NCI-H2107 treated with DMSO at 0.1 percent for 48 hours (cell line): ENCODE results near the gene IFITM2.

Experiments used
- DNase-seq: peaks from one replicate; lab custom pipeline; 2025; ENCODE audit not compliant: unreplicated experiment; lab: John Stamatoyannopoulos, UW

The IFITM2 gene

GRCh38 chr11:292211-293121 lies 15.2 kb upstream of the IFITM2 start:
- no peak for DNase-seq

DNA sequence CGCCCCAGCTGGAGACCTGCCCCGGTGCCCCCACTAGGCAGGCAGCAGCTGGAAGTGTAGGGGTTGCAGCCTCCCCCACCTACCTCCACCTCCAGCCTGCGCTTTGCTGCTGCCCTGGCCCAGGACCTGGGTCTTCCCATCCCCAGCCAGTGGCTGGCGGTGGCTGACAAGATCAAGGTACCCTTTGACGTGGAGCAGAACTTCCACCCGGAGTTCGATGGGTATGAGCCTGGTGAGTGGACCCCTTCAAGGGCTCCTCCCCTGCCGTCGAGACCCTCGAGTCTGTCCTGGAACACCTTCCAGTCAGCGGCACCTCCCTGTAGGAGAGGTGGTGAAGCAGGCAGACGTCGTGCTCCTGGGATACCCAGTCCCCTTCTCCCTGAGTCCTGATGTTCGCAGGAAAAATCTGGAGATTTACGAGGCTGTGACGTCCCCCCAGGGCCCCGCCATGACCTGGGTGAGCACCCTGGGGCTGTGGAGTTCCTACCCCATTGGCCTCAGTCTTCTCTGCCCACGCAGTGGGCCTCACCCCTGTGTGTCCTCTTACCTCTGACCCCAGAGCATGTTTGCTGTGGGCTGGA lies 14.3 kb upstream of the IFITM2 start:
- no peak for DNase-seq

DNA sequence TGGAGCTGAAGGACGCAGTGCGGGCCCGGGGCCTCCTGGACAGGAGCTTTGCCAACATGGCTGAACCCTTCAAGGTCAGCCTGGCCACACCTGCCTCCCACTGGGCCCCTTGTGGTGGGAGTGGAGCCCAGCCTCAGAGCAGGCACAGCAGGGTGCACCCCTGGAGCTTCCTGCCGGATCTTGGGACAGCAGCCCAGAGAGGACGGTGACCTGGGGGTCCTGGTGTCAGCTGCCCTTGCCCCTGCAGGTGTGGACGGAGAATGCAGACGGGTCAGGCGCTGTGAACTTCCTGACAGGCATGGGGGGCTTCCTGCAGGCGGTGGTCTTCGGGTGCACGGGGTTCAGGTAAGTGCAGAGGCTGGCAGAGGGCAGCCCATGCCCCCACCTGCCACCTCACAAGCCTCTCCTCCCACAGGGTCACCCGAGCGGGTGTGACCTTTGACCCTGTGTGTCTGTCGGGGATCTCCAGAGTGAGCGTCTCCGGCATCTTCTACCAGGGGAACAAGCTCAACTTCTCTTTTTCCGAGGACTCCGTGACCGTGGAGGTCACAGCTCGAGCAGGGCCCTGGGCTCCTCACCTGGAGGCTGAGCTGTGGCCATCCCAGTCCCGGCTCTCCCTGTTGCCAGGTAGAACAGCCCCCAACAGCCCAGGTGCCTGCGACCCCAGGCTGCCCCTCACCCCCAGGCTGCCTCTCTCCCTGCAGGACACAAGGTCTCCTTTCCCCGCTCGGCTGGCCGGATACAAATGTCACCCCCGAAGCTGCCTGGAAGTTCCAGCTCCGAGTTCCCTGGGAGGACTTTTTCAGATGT lies 13.6 kb upstream of the IFITM2 start:
- no peak for DNase-seq

- DNase-seq, result no peak
Observed at GRCh38 chr11:294780-295179, 12.8 kb upstream of the IFITM2 start.

GRCh38 chr11:295351-296170 lies 12.1 kb upstream of the IFITM2 start:
- no peak for DNase-seq

DNA sequence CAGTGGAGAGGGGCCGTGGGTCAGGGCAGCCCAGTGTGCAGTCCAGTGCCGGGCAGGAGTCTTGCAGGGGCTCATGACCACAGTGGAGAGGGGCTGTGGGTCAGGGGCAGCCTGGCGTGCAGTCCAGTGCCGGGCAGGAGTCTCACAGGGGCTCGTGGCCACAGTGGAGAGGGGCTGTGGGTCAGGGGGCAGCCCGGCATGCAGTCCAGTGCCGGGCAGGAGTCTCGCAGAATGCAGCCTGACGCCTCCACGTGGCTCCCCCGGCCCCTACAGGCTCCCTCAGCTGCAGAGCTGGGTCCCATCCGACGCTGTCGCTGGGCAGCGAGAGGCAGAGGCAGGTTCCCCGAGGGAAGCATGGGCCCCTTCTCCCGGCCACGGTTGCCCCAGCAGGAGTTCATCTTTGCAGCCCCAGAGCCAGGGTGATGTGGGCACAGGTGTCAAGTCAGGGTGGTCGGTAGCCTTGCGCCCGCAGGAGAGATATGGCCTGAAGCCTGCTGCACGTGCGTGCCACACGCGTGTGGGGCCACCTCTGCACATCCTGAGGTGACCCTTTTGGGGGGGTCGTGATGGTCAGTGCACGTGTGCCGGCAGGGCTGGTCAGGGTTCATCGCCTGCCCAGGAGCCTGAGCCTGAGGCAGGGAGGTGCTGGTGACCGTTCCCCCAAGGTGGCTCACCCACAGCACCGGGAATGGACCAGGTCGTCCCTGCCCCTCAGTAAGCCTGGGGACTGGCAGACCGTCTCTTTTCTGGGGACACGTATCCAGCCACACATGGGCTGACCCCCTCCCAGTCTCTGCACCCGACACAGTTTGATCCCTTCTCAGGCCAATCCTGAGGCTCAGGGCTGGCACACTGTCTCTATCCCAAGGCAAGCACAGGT lies 11.2 kb upstream of the IFITM2 start:
- DNase-seq, result no peak

- no peak for DNase-seq
Observed at GRCh38 chr11:297051-297585, 10.5 kb upstream of the IFITM2 start.

DNA sequence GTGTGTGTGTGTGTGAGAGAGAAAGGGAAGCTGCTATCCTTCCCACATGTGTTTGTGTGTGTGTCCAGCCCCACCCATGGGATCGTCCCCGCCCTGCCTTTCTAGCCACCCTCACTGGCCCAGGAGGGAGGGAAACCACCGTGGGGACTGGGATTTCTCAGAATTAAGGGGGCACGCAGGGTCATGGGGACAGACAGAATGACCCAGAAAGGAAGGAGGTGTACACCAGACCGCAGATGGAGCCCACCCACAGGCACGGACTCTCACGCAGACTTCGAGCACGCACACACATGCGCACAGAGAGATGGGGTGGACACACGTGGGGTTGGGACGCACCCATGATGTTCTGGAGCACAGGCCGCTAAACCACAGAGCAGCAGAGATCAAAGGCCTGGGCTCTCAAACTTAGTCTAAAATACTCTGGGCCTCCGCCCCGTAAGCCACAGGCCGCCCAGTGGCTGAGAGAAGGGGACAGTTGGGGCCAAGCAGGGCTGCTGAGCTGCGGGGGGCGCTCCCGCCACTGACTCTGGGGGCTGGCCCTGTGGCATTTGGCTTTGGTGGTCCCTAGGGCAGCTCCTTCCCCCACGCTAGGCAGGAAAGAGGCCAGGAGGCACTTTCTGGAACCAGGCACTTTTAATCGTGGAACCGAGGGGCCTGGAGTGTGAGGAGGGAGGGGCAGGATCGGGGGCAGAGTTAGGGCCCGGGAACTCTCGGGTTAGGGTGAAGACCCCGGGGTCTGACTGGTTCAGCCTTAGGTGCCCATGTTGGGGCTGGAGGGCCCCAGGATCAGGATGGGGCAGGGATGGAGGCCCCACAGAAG lies 9.8 kb upstream of the IFITM2 start:
- DNase-seq, result no peak

GRCh38 chr11:298406-299065 lies 9.1 kb upstream of the IFITM2 start:
- DNase-seq, result no peak

DNA sequence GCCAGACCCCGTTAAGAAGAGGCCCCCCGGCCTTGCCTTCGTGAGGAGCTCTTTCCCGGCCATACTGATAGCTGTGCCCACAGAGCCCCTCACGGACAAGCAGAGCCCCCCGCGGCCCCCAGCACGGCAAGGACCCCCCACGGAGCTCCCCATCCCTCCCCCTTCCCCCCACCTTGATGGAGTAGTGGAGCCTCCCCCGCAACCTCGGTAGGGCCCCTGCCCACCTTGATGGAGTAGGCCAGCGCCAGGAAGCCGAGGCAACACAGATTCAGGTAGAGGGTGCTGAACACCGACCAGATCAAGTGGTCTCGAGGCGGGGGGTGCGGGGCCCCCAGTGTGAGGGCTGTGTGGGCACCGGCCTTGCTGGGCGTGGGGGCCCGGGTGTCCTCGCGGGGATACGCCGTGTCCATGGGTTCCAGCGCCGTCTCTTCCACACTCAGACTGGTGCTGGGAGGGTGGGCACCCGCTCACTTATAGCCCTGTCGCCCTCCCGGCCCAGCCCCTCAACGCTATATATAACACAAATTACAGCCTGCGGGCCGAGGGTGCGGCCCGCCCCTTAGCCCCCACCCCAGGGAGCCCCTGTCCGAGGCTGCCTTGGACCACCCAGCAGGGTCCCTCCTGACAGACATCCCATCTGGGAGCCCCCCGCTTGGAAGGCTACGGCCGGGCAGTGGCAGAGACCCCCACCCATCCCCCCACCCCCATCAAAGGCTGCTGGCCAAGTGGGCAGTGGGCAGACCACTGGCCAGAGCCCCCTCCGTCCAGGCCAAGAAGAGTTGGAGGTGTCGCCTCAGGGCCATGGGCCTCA lies 8.3 kb upstream of the IFITM2 start, which contains the start of gene IFITM5:
Gene IFITM5, minus strand, starts transcription at position 446 of the 811 bp plus-strand sequence. Its CDS starts 36 bp downstream, at position 410.
- DNase-seq, result no peak

DNA sequence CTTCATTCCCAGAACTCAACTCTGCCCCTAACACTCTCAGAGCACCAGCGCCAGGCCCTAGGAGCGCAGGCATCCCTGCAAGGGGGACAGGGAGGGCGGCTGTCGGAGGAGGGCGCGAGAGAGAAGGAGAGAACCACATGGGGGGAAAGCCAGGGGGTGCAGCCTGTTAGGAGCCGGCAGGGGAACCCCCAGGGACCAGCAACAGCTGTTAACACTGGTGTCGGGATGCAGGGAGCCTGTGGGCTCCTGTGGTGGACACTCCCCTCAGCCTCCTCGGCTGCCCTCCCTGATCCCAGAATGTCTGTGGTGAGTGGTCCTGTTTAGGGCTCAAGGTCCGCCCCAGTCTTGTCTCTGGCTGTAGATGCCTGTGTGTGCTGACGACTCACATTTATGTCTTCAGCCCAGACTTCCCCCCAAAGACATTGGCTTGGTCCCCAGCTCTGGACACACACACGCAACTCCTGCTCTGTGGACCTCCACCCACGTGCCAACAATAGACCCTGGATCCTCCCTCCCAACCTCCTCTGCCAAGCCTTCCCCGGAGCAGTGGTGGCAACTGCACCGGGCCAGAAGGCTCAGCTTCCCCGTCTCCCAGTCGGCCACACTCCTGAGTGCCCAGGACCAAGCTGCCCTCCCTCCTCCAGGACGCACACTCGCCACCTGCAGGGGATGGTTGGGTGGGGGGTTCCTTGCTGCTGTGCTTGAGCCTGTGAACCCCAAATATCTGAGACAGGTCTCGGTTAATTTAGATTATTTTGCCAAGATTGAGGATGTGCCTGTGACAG lies 7.5 kb upstream of the IFITM2 start:
- DNase-seq, result no peak

- no peak for DNase-seq
Observed at GRCh38 chr11:303363-303762, 4.3 kb upstream of the IFITM2 start.

- DNase-seq, result no peak
Observed at GRCh38 chr11:304061-304506, 3.5 kb upstream of the IFITM2 start.

GRCh38 chr11:304915-305843 lies 2.4 kb upstream of the IFITM2 start:
- DNase-seq, result peak; percentile 38

DNA sequence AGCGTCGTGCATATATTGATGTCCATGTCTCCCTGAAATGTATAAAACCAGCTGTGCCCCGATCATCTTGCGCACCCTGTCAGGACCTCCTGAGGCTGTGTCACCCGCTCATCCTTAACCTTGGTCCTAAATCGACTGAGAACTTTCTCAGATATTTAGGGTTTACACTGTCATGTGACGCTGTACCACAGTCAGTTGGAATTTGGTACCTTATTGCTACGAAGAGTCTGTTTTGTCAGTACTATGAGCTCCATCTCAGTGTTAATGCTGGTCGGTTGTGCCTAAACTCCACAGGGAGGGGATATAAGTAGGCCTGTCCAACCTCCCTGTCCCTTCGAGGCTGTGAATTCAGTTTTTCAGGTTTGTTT lies 1.8 kb upstream of the IFITM2 start:
- DNase-seq, result no peak
